GM12878 (cell line): ENCODE measurements around the gene GEMIN5. TPM values are rescaled to one million over a fixed set of nuclear protein-coding genes. Genes with fewer than 3 reads are reported as not detected.
"Not testable (repeated sequence)": the region's sequence is repeated elsewhere in the genome, so short reads cannot be mapped to it uniquely, and the experiment has no call there.

Experiments
- ATAC-seq: fragments of 200-7000 bp; cut with Tn5 transposase; 3 replicates; pipeline ENCODE4 v1.9.1; 2020; ENCODE audit warnings: mild to moderate bottlenecking, moderate library complexity
- BruUV-seq: library from RNA; stranded (reverse); fragments of 400-500 nt; replicated peaks from 2 replicates; lab custom pipeline; 2021; lab: Mats Ljungman, UMichigan
- CTCF ChIA-PET: fragments of 300-600 bp; sonication (Branson Sonifier 250); formaldehyde crosslinking; extraction: SDS; loops from one replicate; lab custom pipeline; 2021; ENCODE audit warnings: inconsistent platforms; lab: Yijun Ruan, JAX
- POLR2A ChIA-PET: fragments of 350-600 bp; formaldehyde crosslinking; extraction: SDS; loops from one replicate; lab custom pipeline; 2021; ENCODE audit warnings: inconsistent platforms; lab: Charles Lee
- RAD21 ChIA-PET: fragments of 300-600 bp; sonication (Branson Sonifier 250); formaldehyde crosslinking; loops from one replicate; lab custom pipeline; 2023; ENCODE audit warnings: antibody characterized with exemption; ENCODE audit not compliant: unreplicated experiment; lab: Charles Lee
- SMC1A ChIA-PET: fragments of 300-600 bp; sonication (Branson Sonifier 250); formaldehyde crosslinking; loops from one replicate; lab custom pipeline; 2023; ENCODE audit not compliant: unreplicated experiment, uncharacterized antibody; lab: Charles Lee
- DNase-seq: peaks from one replicate; pipeline ENCODE4 v3.0.0-alpha.2; 2011; ENCODE audit warnings: low read depth, low spot score
- FAIRE-seq: peaks from 3 replicates; lab custom pipeline; 2011; peaks lifted over from hg19 to GRCh38; lab: Jason Lieb, UNC
- H2AFZ ChIP-seq: 2 replicates; pipeline ENCODE4 v1.6.0; 2011; ENCODE audit warnings: low read depth, low read length, control low read depth; ENCODE audit not compliant: control insufficient read depth
- H3K27ac ChIP-seq: 2 replicates; pipeline ENCODE4 v1.5.1; 2011; ENCODE audit warnings: control low read depth; ENCODE audit not compliant: control insufficient read depth, insufficient read depth
- H3K27me3 ChIP-seq, 2 experiments: replicated peaks in 1 of 2; 2 replicates each; pipeline versions ENCODE4 v1.6.0 to v1.6.1; 2011; ENCODE audit warnings: low read length in 1 of 2; ENCODE audit not compliant: control insufficient read depth in 2 of 2, insufficient read depth in 2 of 2
- H3K36me3 ChIP-seq, 2 experiments: 2 replicates each; pipeline ENCODE4 v1.5.1; 2011; ENCODE audit warnings: low read length in 1 of 2; ENCODE audit not compliant: control insufficient read depth in 2 of 2, insufficient read depth in 2 of 2
- H3K4me1 ChIP-seq: 2 replicates; pipeline ENCODE4 v1.6.1; 2011; ENCODE audit warnings: mild to moderate bottlenecking, low read length, moderate library complexity, mixed read lengths; ENCODE audit not compliant: control insufficient read depth, insufficient read depth
- H3K4me2 ChIP-seq: 2 replicates; pipeline ENCODE4 v1.6.0; 2011; ENCODE audit warnings: control low read depth; ENCODE audit not compliant: control insufficient read depth, insufficient read depth
- H3K4me3 ChIP-seq: fragments of 200-600 bp; sonication (generic); 2 replicates; pipeline ENCODE4 v1.5.1; 2016
- H3K79me2 ChIP-seq: 2 replicates; pipeline ENCODE4 v1.6.0; 2011; ENCODE audit warnings: low read length; ENCODE audit not compliant: control insufficient read depth, insufficient read depth
- H3K9ac ChIP-seq: 2 replicates; pipeline ENCODE4 v1.8.0; 2011; ENCODE audit warnings: low read length, control low read depth, mixed read lengths; ENCODE audit not compliant: control insufficient read depth, insufficient read depth
- H3K9me3 ChIP-seq: replicated peaks from 3 replicates; pipeline ENCODE4 v1.5.1; 2011; ENCODE audit warnings: mild to moderate bottlenecking, low read length; ENCODE audit not compliant: control insufficient read depth, insufficient read depth
- H4K20me1 ChIP-seq: 2 replicates; pipeline ENCODE4 v1.6.0; 2011; ENCODE audit not compliant: control insufficient read depth, insufficient read depth
- ATF3 ChIP-seq: IDR thresholded peaks from 2 replicates; pipeline ENCODE4 v1.6.1; 2011; ENCODE audit warnings: low read depth, mild to moderate bottlenecking, low read length, moderate library complexity, borderline replicate concordance; ENCODE audit errors: extremely low read depth
- BACH1 ChIP-seq: fragments of 450-650 bp; IDR thresholded peaks from 2 replicates; pipeline ENCODE4 v1.6.1; 2017; ENCODE audit warnings: mild to moderate bottlenecking, borderline replicate concordance
- FOXK2 ChIP-seq: fragments of 450-650 bp; IDR thresholded peaks from 2 replicates; pipeline ENCODE4 v1.6.1; 2017; ENCODE audit warnings: mild to moderate bottlenecking, moderate library complexity
- GATAD2B ChIP-seq: fragments of 450-650 bp; conservative IDR thresholded peaks from 2 replicates; pipeline ENCODE4 v1.6.1; 2017; ENCODE audit warnings: low read depth, mild to moderate bottlenecking, moderate library complexity
- IKZF2 ChIP-seq, 2 experiments: fragments of 450-650 bp; IDR thresholded peaks; 2 replicates each; pipeline ENCODE4 v1.6.1; 2017; ENCODE audit warnings: mild to moderate bottlenecking in 2 of 2, moderate library complexity in 2 of 2
- MTA3 ChIP-seq: IDR thresholded peaks from 2 replicates; pipeline ENCODE4 v1.6.1; 2012; ENCODE audit warnings: low read length, inconsistent platforms, borderline replicate concordance
- SRF ChIP-seq, 2 experiments: IDR thresholded peaks; 2 replicates each; pipeline ENCODE4 v1.6.1; 2011; ENCODE audit warnings: low read depth in 2 of 2, low read length in 2 of 2, mild to moderate bottlenecking in 1 of 2, moderate library complexity in 1 of 2
- TBL1XR1 ChIP-seq: IDR thresholded peaks from 2 replicates; pipeline ENCODE4 v1.6.1; 2012; ENCODE audit warnings: low read depth, low read length, improper control_type of control experiment
- USF1 ChIP-seq: IDR thresholded peaks from 2 replicates; pipeline ENCODE4 v1.6.1; 2011; ENCODE audit warnings: borderline replicate concordance, low read depth, mild to moderate bottlenecking, moderate library complexity, mixed read lengths, low read length; ENCODE audit not compliant: insufficient read depth; ENCODE audit errors: extremely low read length
- WGBS: methylation state at CpG from one replicate; pipeline ENCODE4 v1.1.6; 2016; ENCODE audit warnings: low lambda C conversion rate; ENCODE audit not compliant: insufficient replicate concordance, insufficient coverage; ENCODE audit errors: missing lambda C conversion rate; 5-methylcytosine and 5-hydroxymethylcytosine counted together
- in situ Hi-C: fragments of 300-500 bp; cut with MboI; formaldehyde crosslinking; loops from 9 replicates; pipeline ENCODE4 v1.14.3; 2018; ENCODE audit warnings: mixed read lengths
- intact Hi-C: fragments of 100-400 bp; cut with micrococcal nuclease; formaldehyde crosslinking; loops from one replicate; pipeline ENCODE4 v1.14.2; 2022; ENCODE audit not compliant: unreplicated experiment
- polyA plus RNA-seq, 11 experiments: library from polyadenylated mRNA; depleted of rRNA in 4 of 11; unstranded in 6 of 11; stranded (reverse) in 5 of 11; fragments of >200 nt; fragmentation: Nextera tagmentation in 4 of 11; fragmentation: Illumina TruSeq in 1 of 11; extraction: Ambion mirVana in 4 of 11; extraction: Trizol in 1 of 11; gene quantifications; 1 replicate in 1 of 11; 2 replicates in 10 of 11; pipeline versions ENCODE4 v1.2.1 to v1.2.3, GENCODE V29; 2011 to 2016; ENCODE audit warnings: inconsistent platforms in 2 of 11, missing spikeins in 2 of 11, low read depth in 1 of 11
- total RNA-seq, 4 experiments: library from RNA; depleted of rRNA in 3 of 4; stranded (reverse); fragments of >200 nt in 3 of 4; fragmentation: Illumina TruSeq in 1 of 4; extraction: Trizol in 1 of 4; gene quantifications; 2 replicates each; pipeline versions ENCODE4 v1.2.1 to v1.2.3, GENCODE V29; 2013 to 2021

GEMIN5 gene
- total and polyA plus RNA-seq, 10 of the 15 experiments (the other 5 are each of a cell fraction or from before 2014, with no cell fraction given): 6.3 to 29.8 (median 23.3) TPM

DNA sequence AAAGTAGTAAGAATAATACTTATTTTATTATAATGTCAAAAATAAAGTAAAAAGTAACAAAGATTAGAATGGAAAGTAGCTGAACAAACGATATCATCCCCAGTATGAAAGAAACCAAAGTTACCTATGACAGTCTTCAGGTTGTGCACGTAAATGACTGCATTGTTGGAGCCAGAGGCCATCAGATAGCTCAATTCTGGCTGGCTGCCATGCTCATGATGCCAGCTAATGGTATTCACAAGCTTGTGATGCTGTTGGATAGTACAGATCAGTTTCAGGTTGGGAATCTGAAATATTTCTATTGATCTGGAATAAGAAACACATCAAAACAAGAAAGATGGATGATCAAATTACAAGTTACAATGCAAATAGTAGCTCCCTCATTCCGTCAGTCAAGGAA is 21.1 kb downstream of the GEMIN5 start:
- ChIA-PET SMC1A (interaction anchor here (0.9 to 1.6 kb wide), 3 partner anchors 13 to 28 kb away, joined by 3 to 9 read pairs (median 4); partner anchors contain the start of gene GEMIN5), CTCF (interaction anchor here (0.7 to 1.9 kb wide), 5 partner anchors 53 to 271 kb away, joined by 3 to 6 read pairs (median 4); no protein-coding TSS in a partner anchor), POLR2A (no interaction called here), RAD21 (no interaction called here)
- no peak overlapping the region for H3K4me3 ChIP-seq
- no peak overlapping the region for H2AFZ ChIP-seq
- intact Hi-C loops: loop anchor here (10.0 kb wide), 1 partner anchor 262 kb away; no protein-coding TSS in a partner anchor
- H3K79me2 ChIP-seq: no peaks in the 10 kb centered on the region
- TF ChIP-seq MTA3: no peak
- no peak for TF ChIP-seq SRF (IDR thresholded peaks at IDR 0.05; ENCODE audit: low read depth in 2 of 2, low read length in 2 of 2)
- TF ChIP-seq USF1: no peak
- no peak for TF ChIP-seq BACH1
- TF ChIP-seq ATF3: no peak
- TF ChIP-seq FOXK2: no peak
- no peak for TF ChIP-seq TBL1XR1
- TF ChIP-seq IKZF2 (IDR thresholded peaks at IDR 0.05): no peak
- TF ChIP-seq GATAD2B: no peak
- in situ Hi-C loops: no loop called here
- no peaks in the 10 kb centered on the region for H3K4me1 ChIP-seq
- 97% methylated on average over 3 of the region's 3 CpGs for whole genome bisulfite sequencing
- no TSS peak for BruUV-seq
- no peak overlapping the region for H3K9ac ChIP-seq
- FAIRE-seq: no peak
- no peak for DNase-seq
- H3K4me2 ChIP-seq: no peak overlapping the region
- no peak for ATAC-seq
- H3K36me3 ChIP-seq: peaks cover 2 to 10% of the 10 kb centered on the region in 2 experiments; a peak in 3 of 4 replicates
- no peaks in the 10 kb centered on the region for H3K27me3 ChIP-seq
- no peaks in the 10 kb centered on the region for H3K9me3 ChIP-seq
- no peaks in the 10 kb centered on the region for H4K20me1 ChIP-seq
- no peak overlapping the region for H3K27ac ChIP-seq

- SMC1A ChIA-PET: interaction anchor here (0.6 kb wide), 2 partner anchors 12 to 35 kb away, joined by 3 read pairs; no protein-coding TSS in a partner anchor
- 96% methylated on average over 6 of the region's 7 CpGs for WGBS
- H4K20me1 ChIP-seq, H3K4me2 ChIP-seq, H3K27me3 ChIP-seq, ATAC-seq, H3K4me3 ChIP-seq, DNase-seq, BruUV-seq, H3K9me3 ChIP-seq, FAIRE-seq, H2AFZ ChIP-seq, H3K9ac ChIP-seq, intact Hi-C loops, H3K4me1 ChIP-seq, in situ Hi-C loops, H3K79me2 ChIP-seq, H3K27ac ChIP-seq: not testable (repeated sequence)
- POLR2A ChIA-PET: interaction anchor here (0.6 to 0.7 kb wide), 2 partner anchors 9 to 1374 kb away, joined by 3 read pairs; no protein-coding TSS in a partner anchor
- CTCF ChIA-PET: interaction anchor here (0.6 to 0.7 kb wide), 3 partner anchors 41 to 227 kb away, joined by 3 to 5 read pairs (median 4); no protein-coding TSS in a partner anchor
- RAD21 ChIA-PET: interaction anchor here (0.6 kb wide), 1 partner anchor 29 kb away, joined by 3 read pairs; no protein-coding TSS in a partner anchor
- peaks cover 2 to 19% of the 10 kb centered on the region in 2 experiments for H3K36me3 ChIP-seq
Measured at GRCh38 chr5:154905601-154906000, 32.4 kb downstream of the GEMIN5 start.
